Colonic mucosa (tissue), 4 donors: ENCODE measurements around the gene ADGRA3. TPM values are rescaled to one million over a fixed set of nuclear protein-coding genes. Genes with fewer than 3 reads are reported as not detected.
"Not testable (repeated sequence)": the region's sequence is repeated elsewhere in the genome, so short reads cannot be mapped to it uniquely, and the experiment has no call there.

ENCODE experiments used
- DNase-seq: peaks from one replicate; pipeline ENCODE4 v3.0.0-alpha.2; 2020
- H3K27ac ChIP-seq: fragments of 200-600 bp; one replicate; pipeline ENCODE4 v1.8.0; 2021
- H3K27me3 ChIP-seq: fragments of 200-600 bp; one replicate; pipeline ENCODE4 v1.8.0; 2021
- H3K36me3 ChIP-seq: fragments of 200-600 bp; one replicate; pipeline ENCODE4 v1.8.0; 2021
- H3K4me1 ChIP-seq: fragments of 200-600 bp; one replicate; pipeline ENCODE4 v1.8.0; 2021; ENCODE audit warnings: mild to moderate bottlenecking
- H3K4me3 ChIP-seq: fragments of 200-600 bp; one replicate; pipeline ENCODE4 v1.8.0; 2021
- H3K9ac ChIP-seq, 2 donors: one replicate each; pipeline ENCODE4 v1.7.0; 2013; ENCODE audit warnings: control low read depth in 2 of 2, low read depth in 2 of 2, low read length in 2 of 2
- H3K9me3 ChIP-seq: fragments of 200-600 bp; one replicate; pipeline ENCODE4 v1.8.0; 2021
- CTCF ChIP-seq: fragments of 200-600 bp; IDR thresholded peaks from one replicate; pipeline ENCODE4 v1.8.0; 2022; ENCODE audit warnings: antibody characterized with exemption, mild to moderate bottlenecking
- intact Hi-C: fragments of 100-400 bp; cut with DNase I; formaldehyde crosslinking; loops from one replicate; pipeline ENCODE4 v1.14.1; 2022
- total RNA-seq, 2 donors: library from RNA; stranded (reverse); fragmentation: NEBNext Ultra II Directional in 1 of 2; extraction: Animal tissue kit (Norgen Biotek cat#: 25700) in 1 of 2; gene quantifications; one replicate each; pipeline ENCODE4 v1.2.1, GENCODE V29; 2021
- donor health status: healthy.
- donor health status: DM: no; HTN: no; CAD: no.
- donor health status: DM: no; HTN: no; CAD: no.

ADGRA3 gene
- total RNA-seq, 2 donors from 2014 or later = 34.8 to 47.2 TPM

- Histone ChIP-seq H3K27ac (no peak overlapping the region), H3K4me1 (peaks cover 7% of the 10 kb centered on the region), H3K36me3 (no peaks in the 10 kb centered on the region), H3K9ac (no peak overlapping the region), H3K9me3 (no peaks in the 10 kb centered on the region), H3K4me3 (no peak overlapping the region), H3K27me3 (no peaks in the 10 kb centered on the region)
- intact Hi-C loops = no loop called here
- TF ChIP-seq CTCF = no peak
- DNase-seq = no peak
Observed at GRCh38 chr4:22476011-22476410, 39.9 kb downstream of the ADGRA3 start.

GRCh38 chr4:22475311-22475646 lies 40.6 kb downstream of the ADGRA3 start:
- H3K27me3 ChIP-seq, H3K27ac ChIP-seq, H3K36me3 ChIP-seq, H3K4me1 ChIP-seq, H3K9ac ChIP-seq, DNase-seq, H3K9me3 ChIP-seq, intact Hi-C loops, H3K4me3 ChIP-seq: not testable (repeated sequence)

- no peak overlapping the region for H3K27ac ChIP-seq
- H3K27me3 ChIP-seq = no peaks in the 10 kb centered on the region
- H3K36me3 ChIP-seq = no peaks in the 10 kb centered on the region
- peaks cover 7% of the 10 kb centered on the region for H3K4me1 ChIP-seq
- DNase-seq = no peak
- no peak overlapping the region for H3K4me3 ChIP-seq
- no peak for TF ChIP-seq CTCF
- no peaks in the 10 kb centered on the region for H3K9me3 ChIP-seq
- intact Hi-C loops = no loop called here
- no peak overlapping the region for H3K9ac ChIP-seq
Observed at GRCh38 chr4:22474636-22475310, 41.1 kb downstream of the ADGRA3 start.

- no peak overlapping the region for H3K27ac ChIP-seq
- no peak for TF ChIP-seq CTCF
- H3K4me1 ChIP-seq = peaks cover 7% of the 10 kb centered on the region
Observed at GRCh38 chr4:22473268-22473667, 42.6 kb downstream of the ADGRA3 start.

GRCh38 chr4:22471999-22472461 lies 43.8 kb downstream of the ADGRA3 start:
- no peak for TF ChIP-seq CTCF
- H3K4me3 ChIP-seq = no peak overlapping the region
- H3K27ac ChIP-seq = no peak overlapping the region
- H3K4me1 ChIP-seq = no peaks in the 10 kb centered on the region
- no peak overlapping the region for H3K9ac ChIP-seq
- H3K36me3 ChIP-seq = no peaks in the 10 kb centered on the region
- no peaks in the 10 kb centered on the region for H3K27me3 ChIP-seq
- no peak for DNase-seq
- no peaks in the 10 kb centered on the region for H3K9me3 ChIP-seq
- intact Hi-C loops = no loop called here

More at GRCh38 chr4:22473268-22473667, 42.6 kb downstream of the ADGRA3 start:
- no peak overlapping the region for H3K9ac ChIP-seq
- H3K4me3 ChIP-seq = no peak overlapping the region
- DNase-seq = no peak
- no peaks in the 10 kb centered on the region for H3K9me3 ChIP-seq
- no peaks in the 10 kb centered on the region for H3K36me3 ChIP-seq
- intact Hi-C loops = no loop called here
- no peaks in the 10 kb centered on the region for H3K27me3 ChIP-seq

GRCh38 chr4:22471419-22471818 lies 44.4 kb downstream of the ADGRA3 start:
- H3K4me3 ChIP-seq = no peak overlapping the region
- H3K27ac ChIP-seq = no peak overlapping the region
- no peak for TF ChIP-seq CTCF
- intact Hi-C loops = no loop called here
- no peak overlapping the region for H3K9ac ChIP-seq
- H3K9me3 ChIP-seq = no peaks in the 10 kb centered on the region
- no peaks in the 10 kb centered on the region for H3K4me1 ChIP-seq
- H3K36me3 ChIP-seq = no peaks in the 10 kb centered on the region
- no peaks in the 10 kb centered on the region for H3K27me3 ChIP-seq
- no peak for DNase-seq
